SIG-M5 treated with dmso at 0.1 percent for 504 hours (cell line): ENCODE results near the gene WSB1.
A peak's percentile ranks its signal among the peaks of the same experiment; 100 is the strongest.
"Not testable (repeated sequence)": the region's sequence is repeated elsewhere in the genome, so short reads cannot be mapped to it uniquely, and the experiment has no call there.

Experiments used
- DNase-seq: peaks from one replicate; lab custom pipeline; 2025; ENCODE audit not compliant: unreplicated experiment; lab: John Stamatoyannopoulos, UW

The WSB1 gene, protein sequence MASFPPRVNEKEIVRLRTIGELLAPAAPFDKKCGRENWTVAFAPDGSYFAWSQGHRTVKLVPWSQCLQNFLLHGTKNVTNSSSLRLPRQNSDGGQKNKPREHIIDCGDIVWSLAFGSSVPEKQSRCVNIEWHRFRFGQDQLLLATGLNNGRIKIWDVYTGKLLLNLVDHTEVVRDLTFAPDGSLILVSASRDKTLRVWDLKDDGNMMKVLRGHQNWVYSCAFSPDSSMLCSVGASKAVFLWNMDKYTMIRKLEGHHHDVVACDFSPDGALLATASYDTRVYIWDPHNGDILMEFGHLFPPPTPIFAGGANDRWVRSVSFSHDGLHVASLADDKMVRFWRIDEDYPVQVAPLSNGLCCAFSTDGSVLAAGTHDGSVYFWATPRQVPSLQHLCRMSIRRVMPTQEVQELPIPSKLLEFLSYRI

DNA sequence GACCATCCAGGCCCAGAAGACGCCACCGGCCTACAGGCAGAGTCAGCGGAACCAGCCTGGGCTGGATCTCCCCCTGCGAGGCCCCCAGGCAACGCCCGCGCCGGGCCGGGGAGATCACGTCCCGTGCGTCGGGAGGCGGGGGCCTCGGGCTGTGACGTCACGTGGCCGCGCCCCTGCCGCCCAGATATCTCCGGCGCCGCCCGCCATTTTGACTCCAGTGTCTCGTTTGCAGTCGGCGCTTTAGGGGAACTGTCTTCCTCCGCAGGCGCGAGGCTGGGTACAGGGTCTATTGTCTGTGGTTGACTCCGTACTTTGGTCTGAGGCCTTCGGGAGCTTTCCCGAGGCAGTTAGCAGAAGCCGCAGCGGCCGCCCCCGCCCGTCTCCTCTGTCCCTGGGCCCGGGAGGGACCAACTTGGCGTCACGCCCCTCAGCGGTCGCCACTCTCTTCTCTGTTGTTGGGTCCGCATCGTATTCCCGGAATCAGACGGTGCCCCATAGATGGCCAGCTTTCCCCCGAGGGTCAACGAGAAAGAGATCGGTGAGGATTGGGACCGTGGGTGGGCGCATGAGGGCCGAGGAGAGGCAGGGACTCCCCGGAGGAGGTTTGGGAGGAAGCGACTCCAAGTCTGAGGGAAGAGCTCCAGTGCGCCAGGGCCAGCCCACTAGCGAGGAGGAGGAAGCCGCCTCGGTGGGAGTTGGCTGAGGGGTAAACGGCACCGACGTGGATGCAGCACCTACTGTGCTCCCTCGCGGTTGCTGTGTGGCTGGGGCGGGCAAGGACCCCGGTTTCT is at the start of gene WSB1:
WSB1 (plus strand) TSS at position 217 of the 791 bp plus-strand sequence; CDS start at position 499, 282 bp downstream.
- peak; percentile 91 for DNase-seq

DNA sequence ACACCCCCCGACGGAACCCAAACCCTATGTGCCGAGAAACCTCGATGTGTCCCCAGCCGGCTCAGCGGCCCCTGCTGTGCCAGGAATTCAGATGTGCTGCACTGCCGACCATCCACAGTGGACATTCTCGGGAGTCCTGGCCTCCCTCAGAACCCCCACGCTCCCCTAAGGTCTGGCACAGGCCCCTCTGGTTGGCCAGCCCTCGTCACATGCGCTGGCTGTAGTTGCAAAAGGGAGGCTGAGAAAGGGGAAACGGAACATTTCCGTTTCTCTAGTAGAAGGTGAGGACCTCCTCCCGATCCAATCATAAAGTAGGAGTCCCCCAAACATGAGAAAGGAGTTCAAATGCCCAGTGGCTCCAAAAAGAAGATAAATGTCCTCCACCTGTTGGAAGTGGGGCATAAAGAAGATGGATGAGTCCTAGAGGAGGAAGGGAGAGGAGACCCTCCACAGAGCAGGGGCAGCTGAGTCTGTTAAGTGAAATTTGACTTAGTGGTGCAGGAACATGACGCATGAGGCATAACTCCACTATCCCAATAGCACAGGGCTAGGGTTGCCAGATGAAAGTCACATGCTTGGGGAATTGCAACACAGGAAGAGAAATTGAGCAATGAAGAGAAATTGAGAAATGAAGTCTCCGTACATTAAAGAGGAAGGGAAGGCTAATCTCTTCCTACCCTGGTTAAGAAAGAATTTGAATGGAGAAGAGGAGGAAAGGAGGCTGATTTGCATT is 49.3 kb upstream of the WSB1 start:
- DNase-seq = peak; percentile 99

DNA sequence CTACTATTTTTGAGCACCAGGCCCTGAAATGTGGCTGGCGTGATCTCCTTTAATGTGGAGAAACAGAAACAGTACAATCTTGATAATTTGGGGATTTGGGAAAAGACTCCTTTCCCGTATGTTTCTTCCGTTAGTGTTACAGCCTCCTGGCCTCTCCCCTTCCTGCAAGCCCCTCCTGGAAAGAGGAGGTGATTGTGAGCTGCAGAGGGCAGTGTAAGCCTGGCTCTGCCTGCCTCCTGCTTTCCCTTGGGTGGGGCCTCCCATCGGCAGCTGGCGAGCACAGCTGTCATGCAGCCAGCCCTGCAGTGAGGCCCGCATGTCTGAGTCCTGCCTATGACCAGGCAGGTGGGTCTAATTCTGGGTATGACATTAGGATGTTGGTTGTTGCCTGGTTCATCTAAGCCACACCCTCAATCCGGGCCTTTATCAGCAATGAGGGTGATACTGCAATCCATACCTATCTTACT is 48.7 kb upstream of the WSB1 start:
- peak; percentile 95 for DNase-seq

DNA sequence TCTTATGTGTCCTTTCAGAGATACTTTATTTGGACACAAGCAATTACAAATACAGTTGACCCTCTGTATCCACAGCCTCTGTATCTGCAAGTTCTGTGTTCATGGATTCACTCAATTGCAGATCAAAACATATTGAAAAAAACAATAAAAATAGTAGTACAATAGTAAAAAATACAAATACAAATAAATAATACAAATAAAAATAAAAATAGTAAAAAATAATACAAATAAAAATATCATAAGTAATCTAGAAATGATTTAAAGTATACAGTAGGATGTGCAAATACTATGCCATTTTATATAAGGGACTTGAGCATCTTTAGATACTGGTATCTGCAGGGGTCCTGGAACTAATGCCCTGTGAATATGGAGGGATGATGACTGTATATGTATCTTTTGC is 47.4 kb upstream of the WSB1 start:
- DNase-seq = no peak

DNA sequence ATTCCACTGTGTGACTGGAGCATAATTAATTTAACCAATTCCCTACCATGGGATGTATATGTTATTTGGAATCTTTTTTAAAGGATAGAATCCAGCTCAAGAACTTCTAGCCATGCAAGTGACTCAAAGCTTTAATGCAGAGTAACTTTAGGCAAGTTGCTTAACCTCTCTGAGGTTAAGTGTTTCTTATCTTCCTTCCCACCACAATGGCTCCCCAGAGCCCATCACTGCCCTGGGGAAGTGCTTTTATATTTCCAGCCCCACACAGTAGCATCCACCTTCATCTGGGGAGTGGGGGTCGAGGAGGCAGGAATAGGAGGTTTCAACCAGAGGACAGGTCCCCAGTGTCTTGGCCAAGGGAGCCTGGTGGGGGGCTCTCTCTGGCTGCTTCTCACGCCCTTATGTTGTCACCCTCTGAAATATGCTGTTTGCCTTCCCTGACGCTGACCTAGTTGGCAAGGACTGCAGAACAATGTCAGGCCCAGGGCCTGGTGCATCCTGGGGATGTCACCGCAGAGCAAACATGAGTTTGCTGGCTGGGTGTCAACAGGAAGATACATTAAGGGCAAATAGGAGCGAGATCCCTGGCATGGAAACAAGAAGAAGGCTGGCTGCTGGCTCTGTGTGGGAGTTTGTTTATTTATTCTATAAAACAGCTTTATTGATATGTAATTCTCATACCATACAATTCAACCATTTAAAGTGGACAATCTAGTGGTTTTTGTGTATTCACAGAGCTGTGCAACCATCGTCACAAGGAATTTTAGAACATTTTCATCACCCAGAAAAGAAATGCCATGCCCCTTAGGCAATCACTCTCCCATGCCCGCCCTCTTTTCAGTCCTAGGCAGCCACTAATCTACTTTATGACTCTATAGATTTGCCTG is 46.6 kb upstream of the WSB1 start:
- DNase-seq = no peak

DNA sequence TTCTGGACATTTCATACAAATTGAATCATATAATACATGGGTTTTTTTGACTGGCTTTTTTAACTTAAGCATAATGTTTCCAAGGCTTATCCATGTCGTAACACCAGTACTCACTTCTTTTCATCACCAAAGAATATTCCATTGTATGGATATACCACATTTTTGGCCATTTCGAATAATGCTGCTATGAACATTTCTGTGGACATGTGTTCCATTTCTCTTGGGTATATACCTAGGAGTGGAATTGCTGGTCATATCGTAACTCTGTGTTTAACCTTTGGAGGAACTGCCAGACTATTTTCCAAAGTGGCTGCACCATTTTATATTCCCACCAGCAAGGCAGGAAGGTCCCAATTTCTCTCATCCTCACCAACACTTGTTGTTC is 46.0 kb upstream of the WSB1 start:
- DNase-seq = no peak

DNA sequence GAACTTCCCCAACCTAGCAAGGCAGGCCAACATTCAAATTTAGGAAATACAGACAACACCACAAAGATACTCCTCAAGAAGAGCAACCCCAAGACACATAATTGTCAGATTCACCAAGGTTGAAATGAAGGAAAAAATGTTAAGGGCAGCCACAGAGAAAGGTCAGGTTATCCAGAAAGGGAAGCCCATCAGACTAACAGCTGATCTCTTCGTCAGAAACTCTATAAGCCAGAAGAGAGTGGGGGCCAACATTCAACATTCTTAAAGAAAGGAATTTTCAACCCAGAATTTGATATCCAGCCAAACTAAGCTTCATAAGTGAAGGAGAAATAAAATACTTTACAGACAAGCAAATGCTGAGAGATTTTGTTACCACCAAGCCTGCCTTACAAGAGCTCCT is 43.1 kb upstream of the WSB1 start:
- DNase-seq = not testable (repeated sequence)

DNA sequence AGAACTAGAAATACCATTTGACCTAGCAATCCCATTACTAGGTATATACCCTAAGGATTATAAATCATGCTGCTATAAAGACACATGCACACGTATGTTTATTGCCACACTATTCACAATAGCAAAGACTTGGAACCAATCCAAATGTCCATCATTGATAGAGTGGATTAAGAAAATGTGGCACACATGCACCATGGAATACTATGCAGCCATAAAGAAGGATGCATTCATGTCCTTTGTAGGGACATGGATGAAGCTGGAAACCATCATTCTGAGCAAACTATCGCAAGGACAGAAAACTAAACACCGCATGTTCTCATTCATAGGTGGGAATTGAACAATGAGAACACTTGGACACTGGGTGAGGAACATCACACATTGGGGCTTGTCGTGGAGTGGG is 39.1 kb upstream of the WSB1 start:
- DNase-seq = not testable (repeated sequence)

DNA sequence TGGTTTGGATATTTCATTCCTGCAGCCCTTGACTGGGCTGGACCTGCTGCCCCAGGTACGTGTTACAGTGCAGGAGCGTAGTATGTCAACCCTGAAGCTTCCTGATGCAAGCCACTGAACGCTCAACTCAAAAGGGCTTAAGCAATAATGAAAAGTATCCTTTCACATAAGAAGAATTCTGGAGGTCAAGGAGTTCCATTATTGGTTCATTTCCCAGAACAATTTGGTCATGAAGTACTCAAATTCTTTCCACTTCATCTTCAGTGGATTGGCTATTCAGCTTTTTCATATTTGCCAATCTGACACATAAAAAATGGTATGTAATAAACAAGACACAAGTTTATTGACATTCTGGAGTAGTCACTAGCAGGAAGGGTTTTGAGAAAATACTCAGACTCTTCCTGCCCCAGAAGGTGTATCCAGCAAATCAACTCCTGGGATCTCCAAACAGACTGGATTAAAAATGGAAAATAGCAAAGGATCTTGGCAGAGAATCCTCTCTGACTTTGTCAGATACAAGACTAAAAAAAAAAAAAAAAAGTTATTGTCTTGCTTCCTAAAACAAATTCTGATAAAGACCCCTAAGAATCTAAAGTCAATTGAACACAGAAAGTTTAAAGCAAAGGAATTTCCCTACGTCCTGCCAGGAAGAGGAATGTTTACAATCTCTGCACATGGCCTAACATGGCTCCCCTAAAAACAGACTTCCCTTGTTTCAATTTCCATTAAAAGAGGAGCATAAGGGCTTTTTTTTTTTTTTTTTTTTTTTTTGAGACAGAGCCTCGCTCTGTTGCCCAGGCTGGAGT is 37.5 kb upstream of the WSB1 start:
- peak; percentile 34 for DNase-seq

DNA sequence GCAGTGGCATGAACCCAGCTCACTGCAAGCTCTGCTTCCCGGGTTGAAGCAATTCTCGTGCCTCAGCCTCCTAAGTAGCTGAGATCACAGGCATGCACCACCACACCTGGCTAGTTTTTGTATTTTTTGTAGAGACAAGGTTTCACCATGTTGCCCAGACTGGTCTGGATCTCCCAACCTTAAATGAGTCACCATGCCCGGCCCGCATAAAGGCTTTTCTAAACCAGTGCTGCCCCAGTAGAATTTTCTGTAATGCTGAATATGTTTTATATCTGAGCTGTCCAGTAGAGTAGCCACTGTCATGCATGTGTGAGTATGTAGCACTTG is 36.9 kb upstream of the WSB1 start:
- DNase-seq = no peak

DNA sequence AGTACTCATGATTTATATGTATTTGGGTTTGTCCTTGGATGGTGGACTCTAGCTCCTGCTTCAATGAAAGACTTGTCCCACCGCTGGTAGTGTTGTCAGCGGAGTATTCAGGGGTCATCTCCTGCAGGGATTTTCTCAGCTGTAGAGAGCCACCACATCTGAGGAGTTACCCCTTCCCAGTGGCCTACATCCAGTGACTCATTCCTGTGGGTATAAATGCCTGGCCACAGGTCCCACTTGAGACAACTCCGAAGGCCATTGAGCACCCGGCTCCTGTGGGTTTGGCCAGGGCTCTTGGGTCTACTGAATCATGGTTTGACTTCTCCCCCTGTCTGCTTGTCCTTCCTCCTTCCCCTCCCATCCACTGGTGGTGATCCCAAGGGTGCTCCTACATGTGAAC is 34.6 kb upstream of the WSB1 start:
- DNase-seq = no peak

DNA sequence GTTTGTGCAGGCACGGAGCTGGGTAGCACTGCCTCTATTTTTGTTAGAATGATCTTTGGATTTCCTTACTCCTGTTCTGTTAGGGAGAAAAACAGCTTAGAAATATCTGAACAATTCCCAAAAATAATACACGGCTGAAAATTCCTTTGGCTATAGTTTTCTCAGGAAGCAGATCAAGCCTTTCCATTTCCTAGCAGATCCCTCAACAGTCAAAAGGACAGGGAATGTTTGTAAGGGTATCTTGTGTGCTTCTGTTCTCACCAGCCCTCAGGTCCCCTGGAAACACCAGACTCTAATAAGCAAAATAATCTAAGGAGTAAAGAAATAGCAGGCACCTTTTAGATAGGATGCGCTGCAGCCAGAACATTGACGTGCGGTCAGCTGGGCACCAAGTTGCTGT is 30.5 kb upstream of the WSB1 start:
- DNase-seq = no peak

DNA sequence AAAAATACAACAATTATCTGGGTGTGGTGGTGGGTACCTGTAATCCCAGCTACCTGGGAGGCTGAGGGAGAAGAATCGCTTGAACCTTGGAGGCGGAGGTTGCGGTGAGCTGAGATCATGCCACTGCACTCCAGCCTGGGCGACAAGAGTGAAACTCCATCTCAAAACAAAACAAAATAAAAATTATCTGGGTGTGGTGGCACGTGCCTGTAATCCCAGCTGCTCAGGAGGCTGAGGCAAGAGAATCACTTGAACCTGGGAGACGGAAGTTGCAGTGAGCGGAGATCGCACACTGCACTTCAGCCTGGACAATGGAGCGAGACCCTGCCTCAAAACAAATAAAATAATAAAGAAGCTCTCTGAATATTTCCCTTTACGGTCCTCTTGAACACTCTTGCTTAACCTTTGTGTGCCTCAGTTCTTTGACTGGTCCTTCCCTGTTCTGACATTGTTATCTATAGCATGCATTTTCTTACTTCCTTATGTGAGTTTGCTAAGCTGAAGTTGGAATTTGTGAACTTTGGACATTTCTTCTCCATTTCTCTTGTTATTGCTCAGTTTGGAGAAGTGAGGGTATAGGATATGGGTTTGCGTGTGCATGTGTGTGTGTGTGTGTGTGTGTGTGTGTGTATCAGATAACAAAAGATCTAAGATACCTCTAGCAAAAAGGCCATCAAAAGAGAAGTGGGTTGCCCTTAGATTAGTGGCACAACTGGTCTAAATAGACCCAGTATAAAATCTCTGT is 29.7 kb upstream of the WSB1 start:
- DNase-seq = peak; percentile 41

DNA sequence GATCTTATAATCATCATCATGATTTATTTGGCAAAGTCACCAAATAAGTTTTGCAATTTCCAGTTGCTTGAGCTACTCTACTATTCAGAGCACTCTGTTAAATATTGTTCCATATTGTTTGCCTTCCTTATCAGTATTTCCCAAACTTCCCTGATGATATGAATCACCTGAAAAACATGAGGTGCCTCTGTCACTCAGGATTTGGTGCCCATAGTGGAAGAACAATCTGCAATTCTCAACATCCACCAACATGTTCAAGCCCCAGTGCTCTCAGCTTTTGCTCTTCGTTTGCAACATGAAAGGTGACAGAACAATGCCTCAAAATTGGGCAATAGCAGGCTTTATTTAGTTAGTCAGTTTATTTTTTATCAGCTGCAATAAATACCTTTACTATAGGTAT is 28.6 kb upstream of the WSB1 start:
- DNase-seq = no peak

DNA sequence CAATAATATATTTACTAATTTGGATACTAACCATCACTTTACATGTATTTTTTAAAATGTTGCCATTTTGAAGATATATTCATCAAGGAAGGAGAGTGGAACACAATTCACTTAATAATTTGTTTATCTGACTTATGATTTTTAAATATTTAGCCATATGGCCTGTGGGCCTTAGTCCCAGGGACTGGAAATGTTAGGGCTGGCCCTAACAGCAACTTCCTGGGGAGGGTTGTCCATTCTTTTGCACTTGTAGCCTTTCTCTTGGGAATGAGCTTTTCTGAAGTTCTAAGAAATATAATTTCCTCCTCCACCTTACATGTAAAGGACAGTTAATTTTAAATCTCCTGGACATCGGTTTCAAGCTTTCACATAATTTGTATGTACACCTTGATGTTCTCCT is 27.7 kb upstream of the WSB1 start:
- DNase-seq = no peak

DNA sequence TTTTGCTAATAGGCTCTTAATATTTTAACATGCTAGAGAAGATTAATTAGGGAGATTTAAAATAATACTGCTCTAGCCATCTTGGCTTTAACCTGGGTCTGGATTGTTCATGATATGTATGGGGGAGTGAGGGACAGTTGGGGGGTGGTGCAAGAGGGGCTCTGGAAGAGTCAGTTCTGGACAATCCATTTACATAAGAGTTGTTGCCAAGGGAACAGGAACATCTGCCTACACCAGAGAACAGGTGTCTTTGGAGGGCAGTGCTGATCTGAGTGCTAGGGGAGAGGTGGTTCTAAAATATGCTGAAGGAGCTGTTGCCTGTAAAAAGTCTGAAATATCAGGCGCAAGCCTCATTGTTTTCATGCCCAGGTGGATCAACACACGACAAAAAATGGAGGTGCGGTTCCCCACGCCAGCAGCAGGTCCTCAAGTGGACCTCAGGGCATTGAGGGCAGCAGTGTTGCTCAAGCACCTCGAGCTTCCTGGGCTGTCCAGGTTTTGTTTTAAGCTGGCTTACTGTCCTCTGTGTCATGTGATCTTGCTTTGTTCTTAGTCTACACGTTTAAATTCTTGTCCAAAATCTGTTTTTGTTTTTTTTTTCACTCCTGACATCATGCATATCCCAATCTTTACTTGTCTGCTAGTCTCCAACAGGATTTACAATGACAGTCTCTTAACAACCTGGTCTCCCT is 25.4 kb upstream of the WSB1 start:
- DNase-seq = no peak

DNA sequence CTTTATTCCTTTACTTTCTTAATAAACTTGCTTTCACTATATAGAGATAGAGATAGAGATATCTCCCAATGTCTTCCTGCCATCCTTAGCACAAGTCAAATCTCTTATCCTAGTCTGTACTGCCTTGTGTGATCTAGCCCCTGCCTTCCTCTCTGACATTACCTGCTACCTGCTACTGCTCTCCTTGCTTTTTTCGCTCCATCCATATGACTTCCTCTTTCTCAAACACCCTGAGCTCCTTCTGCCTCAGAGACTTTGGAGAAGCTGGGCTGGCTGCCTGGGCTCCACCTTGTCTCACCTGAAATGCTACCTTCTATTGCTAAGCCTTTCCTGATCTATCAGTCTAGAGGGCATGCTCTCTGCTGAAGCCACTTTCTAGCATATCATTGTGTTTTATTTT is 24.7 kb upstream of the WSB1 start:
- DNase-seq = peak; percentile 12

DNA sequence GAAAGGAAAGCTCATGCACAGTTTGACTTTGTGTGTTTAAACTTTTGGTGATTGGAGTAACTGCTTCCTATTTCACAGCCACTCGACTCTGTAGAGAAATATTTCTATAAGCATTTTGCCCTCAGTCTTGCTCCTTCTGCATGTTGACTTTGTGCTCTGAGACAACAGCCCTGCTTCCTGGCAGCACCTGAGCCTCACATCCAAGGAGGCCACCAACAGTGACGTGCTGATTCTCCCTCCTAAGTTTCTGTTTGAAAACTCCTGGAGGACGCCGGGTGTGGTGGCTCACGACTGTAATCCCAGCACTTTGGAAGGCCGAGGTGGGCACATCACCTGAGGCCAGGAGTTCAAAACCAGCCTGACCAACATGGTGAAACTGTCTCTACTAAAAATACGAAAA is 23.9 kb upstream of the WSB1 start:
- DNase-seq = no peak
